Esophagus muscularis mucosa (tissue), 4 donors: Measurements from ENCODE around the gene FNDC11. TPM values are rescaled to one million over a fixed set of nuclear protein-coding genes. Genes with fewer than 3 reads are reported as not detected.
A peak's percentile ranks its signal among the peaks of the same experiment; 100 is the strongest.

Source experiments
- DNase-seq: peaks from one replicate; pipeline ENCODE4 v3.0.0-alpha.2; 2017; ENCODE audit errors: extremely low spot score
- H3K27ac ChIP-seq, 4 donors: fragments of 200-600 bp; sonication (generic); replicated peaks in 1 of 4; 1 replicate in 3 of 4; 2 replicates in 1 of 4; pipeline ENCODE4 v1.5.1; 2016 to 2019; ENCODE audit warnings: mild to moderate bottlenecking in 1 of 4
- H3K27me3 ChIP-seq, 4 donors: fragments of 200-600 bp; sonication (generic); one replicate each; pipeline versions ENCODE4 v1.5.1 to v1.6.0; 2016 to 2019
- H3K36me3 ChIP-seq, 4 donors: fragments of 200-600 bp; sonication (generic); one replicate each; pipeline ENCODE4 v1.5.1; 2016 to 2019
- H3K4me1 ChIP-seq, 4 donors: fragments of 200-600 bp; sonication (generic); one replicate each; pipeline ENCODE4 v1.5.1; 2016 to 2019
- H3K4me3 ChIP-seq, 4 donors: fragments of 200-600 bp; sonication (generic); 1 replicate in 2 of 4; 2 replicates in 2 of 4; pipeline ENCODE4 v1.5.1; 2016 to 2019; ENCODE audit warnings: mild to moderate bottlenecking in 4 of 4, moderate library complexity in 1 of 4
- H3K9me3 ChIP-seq, 4 donors: fragments of 200-600 bp; sonication (generic); 1 replicate in 3 of 4; 2 replicates in 1 of 4; pipeline ENCODE4 v1.5.1; 2016 to 2019
- EP300 ChIP-seq: sonication (generic); formaldehyde crosslinking; IDR thresholded peaks from one replicate; pipeline ENCODE4 v1.6.1; 2017; ENCODE audit warnings: antibody characterized with exemption
- POLR2A ChIP-seq: fragments of 450-650 bp; IDR thresholded peaks from one replicate; pipeline ENCODE4 v1.6.1; 2017; ENCODE audit warnings: antibody characterized with exemption, moderate library complexity, mild to moderate bottlenecking, low read depth
- POLR2AphosphoS5 ChIP-seq, 2 donors: sonication (generic); formaldehyde crosslinking; IDR thresholded peaks; one replicate each; pipeline ENCODE4 v1.6.1; 2017; ENCODE audit warnings: antibody characterized with exemption in 2 of 2
- WGBS: methylation state at CpG from one replicate; pipeline ENCODE4 v1.1.5; 2018; 5-methylcytosine and 5-hydroxymethylcytosine counted together
- intact Hi-C: fragments of 100-400 bp; cut with DNase I; formaldehyde crosslinking; loops from one replicate; pipeline ENCODE4 v1.15.1; 2023
- total RNA-seq, 4 donors: library from RNA; depleted of rRNA; stranded (reverse); fragments of >200 nt; gene quantifications; one replicate each; pipeline versions ENCODE4 v1.1.0 to v1.2.1, GENCODE V29; 2016
- TF ChIP-seq, protein P1 (sequence below), 3 experiments: fragments of 200-600 bp in 2 of 3; fragments of 450-650 bp in 1 of 3; sonication (generic) in 2 of 3; IDR thresholded peaks; one replicate each; pipeline ENCODE4 v1.5.1; 2017 to 2019; ENCODE audit warnings: antibody characterized with exemption in 3 of 3, mild to moderate bottlenecking in 2 of 3, moderate library complexity in 1 of 3

Gene FNDC11
- total RNA-seq, 4 donors from 2014 or later, result 0.23 to 0.83 (median 0.44) TPM

DNA sequence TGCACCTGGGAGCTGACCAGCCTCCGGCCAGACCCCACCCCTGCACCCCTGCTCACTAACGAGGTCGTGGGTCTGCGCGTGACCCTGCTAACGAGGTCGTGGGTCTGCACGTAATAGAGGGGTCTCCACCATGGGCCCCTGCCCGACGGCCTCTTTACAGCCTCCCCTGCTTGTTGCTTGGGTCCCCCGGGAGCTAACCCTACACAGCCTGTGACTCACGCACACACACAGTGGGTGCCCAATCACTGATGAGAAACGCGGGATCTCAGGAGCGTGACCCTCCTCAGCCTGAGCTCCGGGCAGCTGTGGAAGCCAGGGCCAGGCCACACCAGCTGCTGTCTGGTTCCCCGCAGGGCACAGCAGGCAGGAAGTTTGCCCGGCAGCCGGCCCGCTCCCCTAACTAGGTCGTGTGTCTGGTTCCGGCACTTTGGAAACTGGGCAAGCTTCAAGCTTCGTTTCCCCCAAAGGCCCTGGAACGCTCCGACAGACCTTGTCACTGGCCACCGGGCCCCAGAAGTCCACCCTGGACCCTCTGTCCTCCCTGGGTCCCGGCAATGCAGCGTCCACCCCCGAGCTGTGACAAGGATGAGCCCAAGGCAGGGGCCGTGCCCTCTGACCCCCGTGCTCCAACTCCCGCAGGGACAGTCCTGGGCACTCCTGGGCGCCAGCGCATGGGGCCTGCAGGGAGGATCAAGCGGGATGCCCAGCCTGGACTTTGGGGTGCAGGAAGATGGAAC is 17.6 kb upstream of the FNDC11 start:
- Histone ChIP-seq H3K27me3 (peaks cover 0 to 81% (median 23%) of the 10 kb centered on the region in 4 donors), H3K9me3 (no peaks in the 10 kb centered on the region), H3K36me3 (no peaks in the 10 kb centered on the region), H3K27ac (no peak overlapping the region), H3K4me3 (peak overlapping the region in 1 of 4 donors; percentile 51), H3K4me1 (peaks cover 16 to 34% (median 27%) of the 10 kb centered on the region in 4 donors)
- 57% methylated on average over 14 of the region's 35 CpGs for WGBS
- DNase-seq, result no peak
- TF ChIP-seq EP300 (no peak), POLR2A (no peak), POLR2AphosphoS5 (IDR thresholded peaks at IDR 0.05) (no peak)
- TF ChIP-seq, protein P1, sequence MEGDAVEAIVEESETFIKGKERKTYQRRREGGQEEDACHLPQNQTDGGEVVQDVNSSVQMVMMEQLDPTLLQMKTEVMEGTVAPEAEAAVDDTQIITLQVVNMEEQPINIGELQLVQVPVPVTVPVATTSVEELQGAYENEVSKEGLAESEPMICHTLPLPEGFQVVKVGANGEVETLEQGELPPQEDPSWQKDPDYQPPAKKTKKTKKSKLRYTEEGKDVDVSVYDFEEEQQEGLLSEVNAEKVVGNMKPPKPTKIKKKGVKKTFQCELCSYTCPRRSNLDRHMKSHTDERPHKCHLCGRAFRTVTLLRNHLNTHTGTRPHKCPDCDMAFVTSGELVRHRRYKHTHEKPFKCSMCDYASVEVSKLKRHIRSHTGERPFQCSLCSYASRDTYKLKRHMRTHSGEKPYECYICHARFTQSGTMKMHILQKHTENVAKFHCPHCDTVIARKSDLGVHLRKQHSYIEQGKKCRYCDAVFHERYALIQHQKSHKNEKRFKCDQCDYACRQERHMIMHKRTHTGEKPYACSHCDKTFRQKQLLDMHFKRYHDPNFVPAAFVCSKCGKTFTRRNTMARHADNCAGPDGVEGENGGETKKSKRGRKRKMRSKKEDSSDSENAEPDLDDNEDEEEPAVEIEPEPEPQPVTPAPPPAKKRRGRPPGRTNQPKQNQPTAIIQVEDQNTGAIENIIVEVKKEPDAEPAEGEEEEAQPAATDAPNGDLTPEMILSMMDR (IDR thresholded peaks at IDR 0.05), result no peak
- intact Hi-C loops, result loop anchor here (2.0 to 10.0 kb wide), 2 partner anchors 118 to 438 kb away; partner anchors contain the start of genes RTEL1 and STMN3

DNA sequence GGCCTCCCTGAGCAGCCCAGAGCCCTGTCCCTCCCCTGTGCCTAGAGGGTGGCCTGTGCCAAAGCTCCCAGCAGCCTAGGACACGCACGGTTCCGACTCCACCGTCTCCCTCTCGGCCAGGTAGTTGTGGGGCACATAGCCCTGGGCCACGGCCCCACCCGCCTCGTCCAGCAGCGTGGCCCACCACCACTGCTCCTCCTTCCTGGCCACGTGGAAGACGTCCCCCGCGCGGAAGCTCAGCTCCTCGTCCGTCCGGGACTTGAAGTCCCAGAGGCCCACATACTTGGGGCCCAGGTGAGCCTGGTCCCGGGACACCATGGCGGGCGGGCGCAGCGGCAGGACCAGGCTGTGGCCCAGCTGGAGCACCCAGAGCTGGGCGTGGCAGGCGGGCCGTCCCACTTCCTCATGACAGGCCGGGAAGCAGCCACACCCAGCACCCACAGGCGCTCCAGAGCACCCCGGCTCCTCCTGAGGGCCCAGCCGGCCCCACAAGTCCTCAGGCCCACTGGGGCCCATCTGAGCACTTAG is 16.9 kb upstream of the FNDC11 start, which contains the start of gene PTK6:
Gene PTK6, minus strand, starts transcription at position 380 of the 528 bp plus-strand sequence. Its CDS starts 62 bp downstream, at position 318.
- intact Hi-C loops, result loop anchor here (2.0 to 10.0 kb wide), 2 partner anchors 118 to 438 kb away; partner anchors contain the start of genes RTEL1 and STMN3
- Histone ChIP-seq H3K9me3 (no peaks in the 10 kb centered on the region), H3K27me3 (peaks cover 0 to 76% (median 23%) of the 10 kb centered on the region in 4 donors), H3K4me3 (peak within 1 kb of the TSS; percentile 23 to 51 (median 36)), H3K36me3 (no peaks in the 10 kb centered on the region), H3K4me1 (peaks cover 16 to 34% (median 27%) of the 10 kb centered on the region in 4 donors), H3K27ac (peak within 1 kb of the TSS in 3 of 4 donors; percentile 33 to 52 (median 44))
- TF ChIP-seq POLR2AphosphoS5 (IDR thresholded peaks at IDR 0.05) (no peak), POLR2A (no peak), EP300 (no peak)
- TF ChIP-seq, protein P1 (IDR thresholded peaks at IDR 0.05), result no peak
- no peak for DNase-seq
- 77% methylated on average over 17 of the region's 29 CpGs for WGBS

DNA sequence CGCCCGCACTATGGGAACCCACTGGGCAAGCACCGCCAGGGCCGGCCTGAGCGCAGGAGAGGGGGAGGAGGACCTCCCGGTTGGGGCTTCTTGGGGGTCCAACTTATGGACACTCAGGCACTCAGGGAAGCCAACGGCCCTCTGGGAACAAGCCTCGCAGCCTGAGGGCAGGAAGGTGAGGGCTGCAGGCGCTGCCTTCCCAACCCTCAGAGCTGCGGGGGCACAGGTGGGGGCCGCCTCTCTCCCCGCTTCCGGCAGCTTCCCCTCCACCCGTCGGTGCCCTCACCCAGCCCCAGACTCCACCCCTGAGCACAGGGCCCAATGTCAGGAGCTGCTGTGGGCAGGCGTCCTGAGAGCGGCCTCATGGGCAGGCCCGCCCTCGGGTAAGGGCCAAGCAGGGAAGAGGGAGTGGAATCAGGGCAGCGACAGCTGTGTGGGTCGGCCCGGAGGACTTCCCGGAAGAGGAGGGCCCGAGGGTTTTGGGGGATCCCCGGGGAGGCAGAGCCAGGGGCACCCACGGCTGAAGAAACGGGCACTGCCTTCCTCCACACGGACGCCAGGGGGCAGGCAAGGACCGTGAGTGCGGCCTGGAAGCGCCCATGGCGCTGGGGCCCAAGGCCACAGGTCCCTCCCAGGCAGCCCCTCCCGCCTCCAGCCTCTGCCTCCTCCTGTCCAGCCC is 16.3 kb upstream of the FNDC11 start:
- no peak for TF ChIP-seq EP300
- peak; percentile 13 to 47 for TF ChIP-seq POLR2AphosphoS5 (IDR thresholded peaks at IDR 0.05)
- no peak for TF ChIP-seq POLR2A
- TF ChIP-seq, protein P1 (IDR thresholded peaks at IDR 0.05), result peak; percentile 91 to 97 (median 93)
- Histone ChIP-seq H3K36me3 (no peaks in the 10 kb centered on the region), H3K4me1 (peaks cover 16 to 34% (median 27%) of the 10 kb centered on the region in 4 donors), H3K4me3 (peak overlapping the region; percentile 23 to 51 (median 36)), H3K9me3 (no peaks in the 10 kb centered on the region), H3K27ac (peak overlapping the region in 3 of 4 donors; percentile 33 to 52 (median 44)), H3K27me3 (peaks cover 0 to 71% (median 23%) of the 10 kb centered on the region in 4 donors)
- WGBS, result no CpG with 5 or more reads among the region's 34 CpGs
- peak; percentile 96 for DNase-seq
- intact Hi-C loops, result loop anchor here (2.0 to 10.0 kb wide), 3 partner anchors 117 to 437 kb away; partner anchors contain the start of genes RTEL1 and STMN3

DNA sequence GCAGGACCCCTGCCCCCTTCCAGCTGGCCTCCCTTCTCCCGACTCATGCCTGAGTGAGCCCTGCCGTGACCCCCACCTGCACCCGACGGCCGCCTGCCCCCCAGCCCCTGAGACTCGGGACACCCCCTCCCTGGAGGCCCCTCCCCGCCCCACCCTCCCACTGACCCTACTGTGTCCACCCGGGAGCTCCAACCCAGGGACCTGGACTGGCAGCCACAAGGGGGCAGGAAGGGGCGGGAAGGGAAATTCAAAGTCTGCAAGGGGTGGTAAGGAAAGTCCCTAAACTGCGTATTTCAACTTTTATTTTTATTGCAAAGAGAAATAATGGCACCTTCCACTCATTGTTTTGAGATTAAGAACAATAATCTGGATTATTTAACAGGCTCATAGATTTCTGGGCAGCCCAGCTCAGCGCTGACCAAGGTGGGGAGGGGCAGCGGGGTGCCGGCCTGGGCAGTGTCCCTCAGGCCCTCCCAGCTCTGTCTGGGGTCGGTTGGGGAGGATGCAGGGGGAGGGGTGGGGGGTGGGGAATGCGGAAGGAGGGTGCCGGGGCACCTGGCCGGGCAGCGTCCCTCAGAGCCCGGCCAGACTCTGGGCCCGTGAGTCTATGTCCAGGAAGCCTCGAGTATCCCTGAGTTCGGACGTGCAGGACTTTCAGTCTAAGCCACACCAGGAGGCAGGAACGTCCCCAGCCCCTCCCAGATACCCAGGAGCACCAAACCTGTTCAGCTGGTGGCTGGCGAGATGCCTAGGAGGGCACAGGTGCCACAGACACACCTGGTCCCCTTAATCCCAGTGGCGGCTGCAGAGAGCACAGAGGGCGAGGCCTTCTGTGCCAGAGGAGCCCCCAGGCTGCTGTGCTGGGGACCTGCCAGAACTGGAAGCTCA is 15.5 kb upstream of the FNDC11 start:
- DNase-seq, result no peak
- intact Hi-C loops, result loop anchor here (2.0 to 10.0 kb wide), 2 partner anchors 116 to 258 kb away; partner anchors contain the start of genes RTEL1 and STMN3

More for the DNA sequence above, 15.5 kb upstream of the FNDC11 start:
- no peaks in the 10 kb centered on the region for H3K9me3 ChIP-seq
- H3K27me3 ChIP-seq, result peaks cover 0 to 63% (median 23%) of the 10 kb centered on the region in 4 donors
- H3K36me3 ChIP-seq, result no peaks in the 10 kb centered on the region
- TF ChIP-seq, protein P1 (IDR thresholded peaks at IDR 0.05), result peak in 1 of 3 experiments; percentile 14
- no peak for TF ChIP-seq POLR2AphosphoS5 (IDR thresholded peaks at IDR 0.05)
- peak overlapping the region; percentile 23 to 51 (median 36) for H3K4me3 ChIP-seq
- H3K4me1 ChIP-seq, result peaks cover 16 to 34% (median 27%) of the 10 kb centered on the region in 4 donors
- 41% methylated on average over 12 of the region's 27 CpGs for WGBS
- no peak overlapping the region for H3K27ac ChIP-seq
